NCI-H146 (cell line): Measurements from ENCODE around the gene OR1C1.
"Not testable (repeated sequence)": the region's sequence is repeated elsewhere in the genome, so short reads cannot be mapped to it uniquely, and the experiment has no call there.

Experiments used
- DNase-seq: peaks from one replicate; lab custom pipeline; 2025; lab: John Stamatoyannopoulos, UW

The OR1C1 gene, protein sequence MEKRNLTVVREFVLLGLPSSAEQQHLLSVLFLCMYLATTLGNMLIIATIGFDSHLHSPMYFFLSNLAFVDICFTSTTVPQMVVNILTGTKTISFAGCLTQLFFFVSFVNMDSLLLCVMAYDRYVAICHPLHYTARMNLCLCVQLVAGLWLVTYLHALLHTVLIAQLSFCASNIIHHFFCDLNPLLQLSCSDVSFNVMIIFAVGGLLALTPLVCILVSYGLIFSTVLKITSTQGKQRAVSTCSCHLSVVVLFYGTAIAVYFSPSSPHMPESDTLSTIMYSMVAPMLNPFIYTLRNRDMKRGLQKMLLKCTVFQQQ

DNA sequence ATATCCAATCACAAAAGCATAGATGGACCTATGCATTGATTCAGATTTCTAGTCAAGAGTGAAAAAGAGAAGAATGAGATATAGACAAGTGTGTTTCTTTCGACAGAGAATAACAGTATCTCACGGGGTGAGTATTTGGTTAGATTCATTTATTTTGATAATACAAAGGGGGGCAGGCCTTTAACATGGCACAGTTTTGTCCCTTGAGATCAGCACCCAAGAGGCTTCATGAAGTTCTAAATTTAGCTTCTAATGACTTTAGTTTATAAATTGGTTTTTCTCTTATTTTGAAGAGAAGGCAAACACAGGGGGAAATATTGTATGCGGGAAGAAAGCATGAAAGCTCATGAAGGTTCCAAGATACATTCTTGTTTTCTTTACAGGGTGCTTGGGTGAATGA lies at the start of gene OR1C1:
Gene OR1C1 (minus strand): TSS at position 101 of the 400 bp plus-strand sequence. CDS start 2,150 bp downstream, outside the sequence.
- no peak for DNase-seq

DNA sequence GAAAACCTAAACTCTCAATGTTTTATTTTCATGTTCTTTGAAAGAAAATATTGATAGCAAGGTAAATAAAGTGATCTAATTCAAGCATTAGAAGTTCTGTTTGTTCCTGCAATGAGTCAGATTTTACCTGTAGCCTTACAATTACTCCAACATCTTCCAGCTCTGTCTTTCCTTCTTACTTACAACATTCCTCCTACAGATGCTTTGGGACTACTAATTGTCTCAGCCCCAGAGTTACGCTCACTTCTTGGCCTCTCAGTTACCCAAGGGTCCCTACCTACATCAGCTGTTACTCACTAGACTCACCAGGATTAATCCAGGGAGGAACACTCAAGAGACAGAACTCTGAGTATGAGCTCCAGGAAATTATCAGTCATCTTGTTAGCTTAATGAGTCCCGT lies 37.2 kb upstream of the OR1C1 start:
- no peak for DNase-seq

DNA sequence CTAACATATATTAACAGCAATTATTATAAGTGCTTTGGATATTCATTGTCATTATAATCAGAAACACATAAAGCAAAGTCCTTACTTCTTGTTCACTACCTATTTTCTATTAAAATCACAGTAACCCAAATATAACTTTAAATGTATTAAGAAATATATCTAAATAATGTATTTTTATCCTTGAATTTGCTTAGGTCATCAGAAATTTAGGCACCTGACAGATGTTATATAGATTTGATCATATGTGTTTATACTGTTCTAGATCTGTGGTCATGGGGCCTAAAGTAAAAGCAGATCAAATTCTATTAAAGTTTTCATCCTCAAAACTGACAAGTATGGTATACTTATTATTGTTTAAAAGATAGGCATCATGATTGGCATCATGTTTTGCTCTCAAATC lies 9.2 kb upstream of the OR1C1 start:
- DNase-seq, result no peak

DNA sequence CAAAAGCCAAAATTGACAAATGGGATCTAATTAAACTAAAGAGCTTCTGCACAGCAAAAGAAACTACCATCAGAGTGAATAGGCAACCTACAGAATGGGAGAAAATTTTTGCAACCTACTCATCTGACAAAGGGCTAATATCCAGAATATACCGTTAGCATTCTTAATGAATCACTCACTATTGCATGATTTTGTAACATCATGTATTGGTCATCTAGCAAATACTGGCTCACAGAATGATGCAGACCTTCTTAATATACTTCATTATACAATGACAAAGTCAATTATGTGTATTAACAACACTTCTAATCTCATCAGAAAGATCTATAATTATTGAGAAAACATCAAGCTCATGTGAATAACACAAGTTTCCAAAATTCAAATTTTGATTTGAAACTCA lies 6.0 kb downstream of the OR1C1 start:
- DNase-seq, result not testable (repeated sequence)

DNA sequence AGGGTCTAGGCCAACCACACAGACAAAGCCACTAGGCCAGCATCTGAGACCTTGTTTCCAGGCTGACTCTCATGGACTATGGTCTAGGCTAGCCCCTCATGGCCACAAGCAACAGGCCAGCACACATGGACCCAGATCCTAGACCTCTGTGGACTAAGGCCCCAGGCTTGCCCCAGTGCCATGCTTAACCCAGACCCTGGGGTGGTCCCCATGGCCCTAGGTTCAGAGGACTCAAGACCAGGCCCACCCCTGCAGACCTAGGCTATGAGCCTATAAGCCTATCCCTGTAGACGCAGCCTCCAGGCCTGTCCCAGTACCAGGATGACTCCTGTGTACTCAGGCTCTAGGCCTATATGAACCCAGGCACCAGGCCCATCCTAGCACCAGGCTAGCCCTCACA lies 10.5 kb downstream of the OR1C1 start:
- DNase-seq, result no peak

DNA sequence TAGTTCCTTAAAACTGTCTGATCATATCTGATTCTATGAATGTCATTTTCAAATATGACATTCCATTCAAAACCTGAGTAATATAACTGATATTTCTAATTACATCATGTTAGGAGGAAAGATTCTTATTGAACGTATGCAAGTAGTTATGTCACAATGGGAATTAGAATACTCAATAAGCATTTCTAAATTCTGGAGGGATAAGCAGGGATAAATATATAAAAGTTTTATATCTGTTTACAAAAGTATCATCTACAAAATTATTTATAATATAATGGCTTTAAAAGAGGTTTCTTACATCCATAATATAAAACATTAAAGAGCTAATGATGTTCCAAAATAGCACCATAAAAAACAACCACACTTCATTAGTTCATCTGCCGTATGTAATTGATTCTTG lies 12.3 kb downstream of the OR1C1 start, which contains the start of gene OR14A2:
Gene OR14A2 (minus strand): TSS at position 101 of the 400 bp plus-strand sequence.
- no peak for DNase-seq

DNA sequence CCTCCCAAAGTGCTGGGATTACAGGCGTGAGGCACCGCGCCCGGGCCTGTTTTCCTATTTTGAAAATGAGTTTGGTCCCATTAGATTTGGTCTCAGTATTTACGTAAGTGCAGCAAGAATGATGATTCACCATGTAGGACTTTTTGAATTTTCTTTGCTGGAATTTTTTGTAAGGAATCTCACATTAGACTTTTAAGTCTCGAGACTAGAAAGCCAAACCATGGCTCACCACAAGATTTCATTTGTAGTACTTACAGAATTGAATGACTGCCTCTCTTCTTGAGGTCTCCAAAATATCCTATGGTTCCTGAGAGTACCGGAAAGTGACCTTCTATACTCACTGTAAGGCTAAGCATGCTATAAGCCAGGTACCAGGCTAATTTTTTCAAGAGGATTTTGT lies 12.7 kb downstream of the OR1C1 start:
- DNase-seq, result no peak

DNA sequence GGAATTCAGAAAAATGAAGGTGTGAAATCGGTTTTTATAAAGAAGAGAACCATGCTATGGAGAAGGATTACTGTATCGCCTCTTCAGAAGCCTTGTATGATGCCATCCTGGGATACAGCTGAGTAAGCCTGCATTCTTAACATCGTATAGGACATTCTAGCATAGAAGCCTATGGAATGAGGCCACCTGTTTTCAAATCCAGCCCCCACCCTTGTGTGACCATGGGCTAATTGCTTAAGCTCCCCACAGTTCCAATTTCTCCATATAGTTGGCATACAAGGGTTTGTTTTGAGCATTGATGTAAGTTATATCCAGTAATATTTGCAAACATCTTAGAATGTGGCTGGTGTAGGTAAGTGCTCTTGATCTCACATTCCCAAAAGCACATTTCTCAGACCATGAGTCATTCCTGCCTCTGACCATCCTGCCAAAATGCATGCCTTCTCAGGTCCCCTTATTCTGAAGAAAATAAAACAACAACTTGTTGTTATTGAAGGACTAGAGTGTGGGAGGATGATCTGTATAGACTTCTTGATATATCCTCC lies 13.9 kb downstream of the OR1C1 start:
- no peak for DNase-seq

DNA sequence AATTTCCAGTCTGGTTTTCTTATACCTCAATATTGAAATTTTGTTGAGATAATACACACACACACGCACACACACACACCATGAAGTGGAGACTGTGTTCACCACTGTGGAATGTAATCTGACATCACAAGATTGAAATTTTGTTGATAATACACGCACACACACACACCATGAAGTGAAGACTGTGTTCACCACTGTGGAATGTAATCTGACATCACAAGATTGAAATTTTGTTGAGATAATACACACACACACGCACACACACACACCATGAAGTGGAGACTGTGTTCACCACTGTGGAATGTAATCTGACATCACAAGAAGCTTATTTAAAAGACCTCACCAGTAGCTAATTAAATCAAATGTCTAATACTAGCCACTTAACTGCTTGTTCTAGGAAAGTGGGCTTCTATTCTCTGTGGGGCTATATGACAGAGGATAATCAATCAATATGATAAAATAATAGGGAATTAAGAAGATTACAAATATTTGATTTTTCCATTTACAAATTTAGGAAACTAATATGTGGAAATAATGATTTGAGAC lies 18.1 kb downstream of the OR1C1 start:
- not testable (repeated sequence) for DNase-seq

DNA sequence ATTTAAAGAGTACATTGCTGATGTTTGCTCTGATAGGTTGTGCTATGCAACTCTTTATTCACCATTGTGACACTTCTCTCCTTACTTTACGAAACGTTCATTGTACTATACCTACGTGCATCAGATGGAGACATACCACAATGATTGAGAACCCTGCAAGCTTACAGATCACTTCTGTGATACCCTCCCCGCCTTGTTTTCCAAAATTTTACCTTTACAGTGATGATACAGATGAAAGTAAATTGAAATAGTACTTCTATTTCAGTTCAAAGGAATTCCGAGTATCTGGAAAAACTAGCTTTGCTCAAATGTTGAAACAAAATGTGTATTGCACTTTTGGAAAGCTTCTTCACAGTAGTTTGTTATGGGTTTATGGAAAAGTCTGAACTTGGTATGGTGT lies 18.6 kb downstream of the OR1C1 start:
- no peak for DNase-seq

DNA sequence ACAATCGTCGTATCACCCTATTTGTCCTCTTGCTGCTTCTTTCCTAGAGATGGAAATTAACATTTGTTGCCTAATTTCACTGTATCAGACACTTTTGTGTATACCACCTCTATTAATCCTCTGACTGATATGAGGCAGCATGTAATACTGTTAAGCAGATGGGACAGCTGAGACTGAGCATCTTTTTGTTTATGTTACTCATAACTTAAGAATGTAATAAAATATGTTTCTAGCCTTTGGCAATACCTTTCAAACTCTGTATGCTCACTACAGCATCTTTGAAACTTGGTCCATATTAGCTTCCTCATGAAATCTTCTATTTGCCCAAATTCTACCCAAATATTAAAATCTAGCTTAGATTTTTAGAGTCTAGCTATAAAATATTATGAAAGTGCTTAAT lies 19.6 kb downstream of the OR1C1 start:
- DNase-seq, result no peak

DNA sequence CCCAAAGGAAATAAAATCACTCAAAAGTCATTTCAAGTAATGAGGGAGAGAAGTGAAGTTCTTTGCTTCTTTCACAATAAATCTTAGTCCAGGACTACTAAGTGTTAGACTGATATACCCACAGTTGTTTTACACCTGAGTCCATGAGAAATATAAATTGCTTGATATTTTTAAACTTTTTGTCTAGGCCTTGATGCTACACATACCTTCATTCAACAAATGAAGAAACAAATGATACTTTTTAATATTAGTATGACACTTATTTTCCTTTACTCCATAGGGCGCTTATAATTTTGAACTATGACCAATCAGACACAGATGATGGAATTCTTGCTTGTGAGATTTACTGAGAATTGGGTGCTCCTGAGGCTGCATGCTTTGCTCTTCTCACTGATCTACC lies 22.0 kb downstream of the OR1C1 start, which contains the start of gene OR14K1:
Gene OR14K1 (plus strand): TSS at position 301 of the 400 bp plus-strand sequence. CDS start 0 bp downstream, at position 301.
- DNase-seq, result no peak

DNA sequence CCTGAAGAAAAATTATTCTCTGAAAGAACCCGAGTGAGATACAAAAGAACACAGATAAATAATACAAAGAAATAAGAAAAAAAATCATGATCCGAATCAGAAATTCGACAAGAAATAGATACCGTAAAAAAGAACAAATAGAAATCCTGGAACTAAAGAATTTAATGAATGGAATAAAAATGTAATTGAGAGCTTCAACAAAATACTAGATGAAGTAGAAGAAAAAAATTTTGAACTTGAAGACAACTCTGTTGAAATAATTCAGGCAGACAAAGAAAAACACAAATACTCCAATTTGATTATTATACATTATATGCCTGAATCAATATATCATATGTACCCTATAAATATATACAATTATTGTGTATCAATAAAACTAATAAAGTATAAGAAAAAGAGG lies 39.1 kb downstream of the OR1C1 start:
- DNase-seq, result no peak

DNA sequence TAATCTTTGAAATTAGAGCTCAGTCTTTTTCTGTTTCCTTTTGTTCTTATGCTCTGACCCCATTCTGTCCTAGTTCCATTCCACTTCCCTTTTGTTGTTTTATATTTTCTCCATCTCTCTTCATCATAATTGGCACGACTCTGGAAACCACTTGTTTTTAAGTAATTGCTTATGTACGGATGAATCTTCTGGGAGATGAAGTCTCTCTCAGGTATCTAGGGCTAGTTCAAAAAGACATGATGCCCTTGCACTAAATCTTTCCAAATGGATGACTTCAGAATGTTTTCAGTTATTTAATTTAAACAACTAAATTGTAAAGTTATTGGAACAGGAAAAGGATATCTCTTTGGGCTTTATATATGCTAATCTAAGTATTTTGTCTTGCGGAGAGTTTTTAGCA lies 43.8 kb downstream of the OR1C1 start, which contains the start of gene OR6F1:
Gene OR6F1 (minus strand): TSS at position 101 of the 400 bp plus-strand sequence. CDS start 3,891 bp downstream, outside the sequence.
- DNase-seq, result no peak

DNA sequence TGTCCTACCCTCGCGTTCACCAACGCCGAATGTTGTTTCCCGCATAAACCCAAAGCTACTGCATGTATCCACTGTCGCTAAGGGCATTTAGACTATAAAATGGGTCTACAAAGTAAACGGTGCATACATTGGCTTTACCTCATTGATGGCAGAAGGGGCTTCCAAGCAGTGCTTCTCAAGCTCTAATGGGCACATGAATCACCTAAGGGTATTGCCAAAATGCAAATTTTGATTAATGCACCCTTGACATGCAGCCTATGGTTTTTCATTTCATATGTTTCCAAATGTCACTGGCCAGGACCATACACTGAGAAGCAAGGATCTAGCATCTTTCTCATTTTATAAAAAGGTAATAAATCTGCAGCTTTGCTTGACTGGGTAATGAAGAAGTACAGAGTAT lies 46.6 kb downstream of the OR1C1 start:
- no peak for DNase-seq

DNA sequence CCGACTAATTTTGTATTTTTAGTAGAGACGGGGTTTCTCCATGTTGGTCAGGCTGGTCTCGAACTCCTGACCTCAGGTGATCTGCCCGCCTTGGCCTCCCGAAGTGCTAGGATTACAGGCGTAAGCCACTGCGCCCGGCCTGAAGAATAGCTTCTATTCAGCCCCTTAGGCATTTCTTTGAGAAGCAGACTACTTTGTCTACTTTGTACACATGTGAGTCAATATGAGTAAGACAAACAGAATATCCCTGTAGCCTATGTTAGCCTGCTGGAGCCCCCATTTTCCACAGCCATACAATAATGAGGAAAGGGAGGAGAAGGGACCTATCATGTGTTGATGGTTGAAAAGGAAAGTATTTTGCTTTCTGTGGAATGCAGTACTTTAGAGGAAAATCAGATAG lies 49.7 kb downstream of the OR1C1 start:
- DNase-seq, result not testable (repeated sequence)
